COR-L47 (cell line): ENCODE data around the gene PACS2.
"Not testable (repeated sequence)": the region's sequence is repeated elsewhere in the genome, so short reads cannot be mapped to it uniquely, and the experiment has no call there.

Experiments
- DNase-seq: peaks from one replicate; lab custom pipeline; 2025; lab: John Stamatoyannopoulos, UW

PACS2 gene

GRCh38 chr14:105315941-105316576 is 1.5 kb downstream of the PACS2 start:
- no peak for DNase-seq

GRCh38 chr14:105316577-105316941 is 2.0 kb downstream of the PACS2 start:
- no peak for DNase-seq

GRCh38 chr14:105316968-105317510 is 2.5 kb downstream of the PACS2 start:
- no peak for DNase-seq

GRCh38 chr14:105317546-105317945 is 3.0 kb downstream of the PACS2 start:
- DNase-seq = no peak

GRCh38 chr14:105322791-105323556 is 8.4 kb downstream of the PACS2 start:
- DNase-seq = no peak

- no peak for DNase-seq
Measured at GRCh38 chr14:105323663-105324062, 9.1 kb downstream of the PACS2 start.

- DNase-seq = no peak
Measured at GRCh38 chr14:105324080-105324778, 9.7 kb downstream of the PACS2 start.

GRCh38 chr14:105324871-105325270 is 10.3 kb downstream of the PACS2 start:
- no peak for DNase-seq

- no peak for DNase-seq
Measured at GRCh38 chr14:105325303-105325702, 10.8 kb downstream of the PACS2 start.

- no peak for DNase-seq
Measured at GRCh38 chr14:105325716-105326567, 11.4 kb downstream of the PACS2 start.

GRCh38 chr14:105326568-105326867 is 12.0 kb downstream of the PACS2 start:
- no peak for DNase-seq

GRCh38 chr14:105326891-105327694 is 12.5 kb downstream of the PACS2 start:
- no peak for DNase-seq

- not testable (repeated sequence) for DNase-seq
Measured at GRCh38 chr14:105327695-105328045, 13.1 kb downstream of the PACS2 start.

- DNase-seq = no peak
Measured at GRCh38 chr14:105328070-105328677, 13.6 kb downstream of the PACS2 start.

GRCh38 chr14:105328678-105329390 is 14.3 kb downstream of the PACS2 start:
- no peak for DNase-seq

- no peak for DNase-seq
Measured at GRCh38 chr14:105329411-105330150, 15.0 kb downstream of the PACS2 start.

- DNase-seq = no peak
Measured at GRCh38 chr14:105330491-105330895, 15.9 kb downstream of the PACS2 start.

GRCh38 chr14:105331575-105332349 is 17.2 kb downstream of the PACS2 start:
- no peak for DNase-seq
